ENCODE measurements around the gene DPP8. TPM values are rescaled to one million over a fixed set of nuclear protein-coding genes. Genes with fewer than 3 reads are reported as not detected.
"Not testable (repeated sequence)": the region's sequence is repeated elsewhere in the genome, so short reads cannot be mapped to it uniquely, and the experiment has no call there.

The DPP8 gene
- total RNA-seq, 1 experiment from 2014 or later: 25.1 TPM

DNA sequence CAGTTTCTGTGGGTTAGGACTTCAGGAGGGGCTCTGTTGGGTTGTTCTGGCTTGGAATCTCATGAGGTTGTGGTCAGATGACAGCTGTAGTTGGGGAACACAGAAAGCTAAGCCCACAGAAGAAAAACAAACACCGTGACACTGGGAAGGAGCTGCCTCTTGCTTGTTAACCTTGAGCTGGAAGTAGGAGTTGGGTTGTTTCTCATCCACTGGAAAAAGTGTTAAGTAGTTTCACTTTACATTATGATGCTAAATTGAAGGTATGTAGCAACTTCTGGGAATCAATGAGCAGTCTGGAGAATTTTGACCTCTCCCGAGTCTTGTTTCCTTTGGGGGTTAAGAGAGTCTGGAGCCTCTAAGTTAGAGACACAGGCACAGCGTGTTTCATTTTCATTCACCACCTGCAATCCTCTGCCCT lies 33.2 kb upstream of the DPP8 start:
- Histone ChIP-seq H3K9me2 (ENCODE audit: insufficient read depth) (no peaks in the 10 kb centered on the region), H3K4me3 (no peak overlapping the region), H3K4me2 (no peak overlapping the region), H2AFZ (no peak overlapping the region), H3K36me3 (ENCODE audit: low read depth) (no peaks in the 10 kb centered on the region), H3K9me3 (ENCODE audit: insufficient read depth, low read depth) (no peaks in the 10 kb centered on the region), H3K27me3 (ENCODE audit: insufficient read depth, low read depth) (no peaks in the 10 kb centered on the region), H4K20me1 (ENCODE audit: insufficient read depth) (no peaks in the 10 kb centered on the region), H3K79me2 (ENCODE audit: low read depth) (peaks cover 11% of the 10 kb centered on the region), H3F3A (ENCODE audit: insufficient read depth, low read depth) (0 out of 2 replicates have a peak, but pooled peaks cover 7% of the 10 kb centered on the region), H3K27ac (no peak overlapping the region), H3K4me1 (replicated peaks; ENCODE audit: insufficient read depth) (no peaks in the 10 kb centered on the region)
- no peak for DNase-seq
- ChIA-PET POLR2A (ENCODE audit: unreplicated experiment) (no interaction called here), CTCF (no interaction called here)
- intact Hi-C loops (cut with micrococcal nuclease; ENCODE audit: unreplicated experiment): no loop called here
- TF ChIP-seq CTCF (conservative IDR thresholded peaks at IDR 0.05): no peak
- TF ChIP-seq EZH2 (IDR thresholded peaks at IDR 0.05; ENCODE audit: low read depth): no peak
- BruUV-seq (replicated peaks): no TSS peak

DNA sequence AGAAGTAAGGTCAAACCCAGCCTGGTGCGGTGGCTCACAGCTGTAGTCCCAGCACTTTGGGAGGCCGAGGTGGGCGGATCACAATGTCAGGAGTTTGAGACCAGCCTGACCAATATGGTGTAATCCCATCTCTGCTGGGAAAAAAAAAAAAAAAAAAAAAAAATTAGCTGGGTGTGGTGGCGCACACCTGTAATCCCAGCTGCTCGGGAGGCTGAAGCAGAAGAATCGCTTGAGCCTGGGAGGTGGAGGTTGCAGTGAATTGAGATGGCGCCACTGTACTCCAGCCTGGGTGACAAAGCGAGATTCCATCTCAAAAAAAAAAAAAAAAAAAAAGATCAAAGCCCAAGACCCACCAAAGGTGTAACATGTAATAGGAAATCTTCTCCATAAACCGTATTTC lies 31.8 kb upstream of the DPP8 start:
- BruUV-seq (replicated peaks); intact Hi-C loops (cut with micrococcal nuclease; ENCODE audit: unreplicated experiment): not testable (repeated sequence)

DNA sequence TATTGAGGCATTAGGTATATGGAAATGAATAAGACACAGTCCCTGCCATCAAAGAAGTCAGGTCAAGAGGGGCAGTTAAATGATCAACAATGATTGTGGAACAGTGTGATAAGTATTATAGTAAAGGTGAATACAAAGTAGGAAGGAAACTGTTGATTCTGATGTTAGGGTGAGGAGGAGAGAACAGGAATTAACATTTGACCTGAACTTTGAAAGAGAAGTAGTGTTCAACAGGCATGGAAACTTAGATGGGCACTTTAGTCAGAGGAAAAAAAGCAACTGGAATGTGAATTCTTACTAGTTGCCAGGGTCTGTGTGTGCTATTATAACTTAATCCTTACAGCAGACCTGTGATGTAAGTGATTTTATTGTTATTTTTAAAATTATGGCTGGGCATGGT lies 30.4 kb upstream of the DPP8 start:
- H3F3A ChIP-seq (ENCODE audit: insufficient read depth, low read depth): 0 out of 2 replicates have a peak, but pooled peaks cover 7% of the 10 kb centered on the region
- POLR2A ChIA-PET (ENCODE audit: unreplicated experiment): no interaction called here
- H3K4me2 ChIP-seq: no peak overlapping the region
- BruUV-seq (replicated peaks): no TSS peak
- no peaks in the 10 kb centered on the region for H3K9me3 ChIP-seq (ENCODE audit: insufficient read depth, low read depth)
- H2AFZ ChIP-seq: no peak overlapping the region
- no peaks in the 10 kb centered on the region for H4K20me1 ChIP-seq (ENCODE audit: insufficient read depth)
- H3K4me3 ChIP-seq: no peak overlapping the region
- TF ChIP-seq CTCF (conservative IDR thresholded peaks at IDR 0.05) (no peak), EZH2 (IDR thresholded peaks at IDR 0.05; ENCODE audit: low read depth) (no peak)
- no peaks in the 10 kb centered on the region for H3K36me3 ChIP-seq (ENCODE audit: low read depth)
- CTCF ChIA-PET: no interaction called here
- H3K4me1 ChIP-seq (replicated peaks; ENCODE audit: insufficient read depth): no peaks in the 10 kb centered on the region
- no peak for DNase-seq
- H3K79me2 ChIP-seq (ENCODE audit: low read depth): peaks cover 31% of the 10 kb centered on the region
- no peaks in the 10 kb centered on the region for H3K9me2 ChIP-seq (ENCODE audit: insufficient read depth)
- intact Hi-C loops (cut with micrococcal nuclease; ENCODE audit: unreplicated experiment): no loop called here
- no peak overlapping the region for H3K27ac ChIP-seq
- H3K27me3 ChIP-seq (ENCODE audit: insufficient read depth, low read depth): no peaks in the 10 kb centered on the region

More for the DNA sequence above, 31.8 kb upstream of the DPP8 start:
- POLR2A ChIA-PET (ENCODE audit: unreplicated experiment); H3K27ac ChIP-seq; H3K4me3 ChIP-seq; H2AFZ ChIP-seq; DNase-seq; H3K36me3 ChIP-seq (ENCODE audit: low read depth); H4K20me1 ChIP-seq (ENCODE audit: insufficient read depth); H3K9me3 ChIP-seq (ENCODE audit: insufficient read depth, low read depth); H3K27me3 ChIP-seq (ENCODE audit: insufficient read depth, low read depth); H3F3A ChIP-seq (ENCODE audit: insufficient read depth, low read depth); H3K4me2 ChIP-seq; H3K9me2 ChIP-seq (ENCODE audit: insufficient read depth); H3K4me1 ChIP-seq (replicated peaks; ENCODE audit: insufficient read depth): not testable (repeated sequence)
- CTCF ChIA-PET: interaction anchor here (0.6 kb wide), 1 partner anchor 226 kb away, joined by 3 read pairs; no protein-coding TSS in a partner anchor
- H3K79me2 ChIP-seq (ENCODE audit: low read depth): peaks cover 18% of the 10 kb centered on the region

GRCh38 chr15:65541231-65541820 lies 23.8 kb upstream of the DPP8 start:
- ChIA-PET POLR2A (ENCODE audit: unreplicated experiment) (no interaction called here), CTCF (no interaction called here)
- H3K9me2 ChIP-seq (ENCODE audit: insufficient read depth): no peaks in the 10 kb centered on the region
- no peak for DNase-seq
- H3K27ac ChIP-seq: no peak overlapping the region
- H3K9me3 ChIP-seq (ENCODE audit: insufficient read depth, low read depth): no peaks in the 10 kb centered on the region
- H3K4me1 ChIP-seq (replicated peaks; ENCODE audit: insufficient read depth): no peaks in the 10 kb centered on the region
- TF ChIP-seq CTCF (conservative IDR thresholded peaks at IDR 0.05) (no peak), EZH2 (IDR thresholded peaks at IDR 0.05; ENCODE audit: low read depth) (no peak)
- no peaks in the 10 kb centered on the region; the same call in 1 of the 2 replicates for H3F3A ChIP-seq (ENCODE audit: insufficient read depth, low read depth)
- no peaks in the 10 kb centered on the region for H3K36me3 ChIP-seq (ENCODE audit: low read depth)
- H3K27me3 ChIP-seq (ENCODE audit: insufficient read depth, low read depth): no peaks in the 10 kb centered on the region
- intact Hi-C loops (cut with micrococcal nuclease; ENCODE audit: unreplicated experiment): no loop called here
- no peak overlapping the region for H3K4me3 ChIP-seq
- no TSS peak for BruUV-seq (replicated peaks)
- no peak overlapping the region for H3K4me2 ChIP-seq
- no peaks in the 10 kb centered on the region for H4K20me1 ChIP-seq (ENCODE audit: insufficient read depth)
- H3K79me2 ChIP-seq (ENCODE audit: low read depth): peaks cover 75% of the 10 kb centered on the region
- H2AFZ ChIP-seq: no peak overlapping the region

Data from PC-9 (cell line).